Lung microvascular endothelial cell (primary cell): ENCODE measurements around the gene SOS2. TPM values are rescaled to one million over a fixed set of nuclear protein-coding genes. Genes with fewer than 3 reads are reported as not detected.
"Not testable (repeated sequence)": the region's sequence is repeated elsewhere in the genome, so short reads cannot be mapped to it uniquely, and the experiment has no call there.

Experiments
- DNase-seq, 2 donors: peaks; one replicate each; pipeline versions ENCODE4 v3.0.0 to v3.0.0-alpha.2; 2010; ENCODE audit warnings: low read depth in 2 of 2
- total RNA-seq: library from RNA; depleted of rRNA; stranded (reverse); fragments of >200 nt; gene quantifications from 2 replicates; pipeline ENCODE4 v1.2.1, GENCODE V29; 2014

The SOS2 gene
- total RNA-seq, 1 donor from 2014 or later: 28.8 TPM

GRCh38 chr14:50086321-50086711 lies 145.1 kb downstream of the SOS2 start:
- DNase-seq: no peak

- DNase-seq: peak in 1 of 2 donors; percentile 20
These were observed 145.6 kb downstream of the SOS2 start for GRCh38 chr14:50085570-50086320.

DNA sequence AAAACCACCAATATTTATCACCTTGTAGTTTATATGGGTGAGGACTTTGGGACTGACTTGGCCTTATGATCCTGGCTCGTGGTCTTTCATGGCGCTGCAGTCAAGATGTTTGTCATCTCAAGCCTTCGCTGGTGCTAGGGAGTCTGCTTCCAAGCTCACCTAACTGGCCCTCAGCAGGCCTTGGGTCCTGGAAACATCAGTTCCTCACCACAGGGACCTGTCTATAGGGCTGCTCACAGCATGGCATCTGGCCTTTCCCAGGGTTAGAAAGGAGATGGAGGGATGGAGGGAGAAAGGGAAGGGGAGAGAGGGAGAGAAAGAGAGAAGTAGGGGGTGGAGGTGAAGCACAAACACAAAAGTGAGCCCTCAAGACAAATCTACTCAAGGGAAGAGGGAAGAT lies 146.7 kb downstream of the SOS2 start:
- DNase-seq: no peak

DNA sequence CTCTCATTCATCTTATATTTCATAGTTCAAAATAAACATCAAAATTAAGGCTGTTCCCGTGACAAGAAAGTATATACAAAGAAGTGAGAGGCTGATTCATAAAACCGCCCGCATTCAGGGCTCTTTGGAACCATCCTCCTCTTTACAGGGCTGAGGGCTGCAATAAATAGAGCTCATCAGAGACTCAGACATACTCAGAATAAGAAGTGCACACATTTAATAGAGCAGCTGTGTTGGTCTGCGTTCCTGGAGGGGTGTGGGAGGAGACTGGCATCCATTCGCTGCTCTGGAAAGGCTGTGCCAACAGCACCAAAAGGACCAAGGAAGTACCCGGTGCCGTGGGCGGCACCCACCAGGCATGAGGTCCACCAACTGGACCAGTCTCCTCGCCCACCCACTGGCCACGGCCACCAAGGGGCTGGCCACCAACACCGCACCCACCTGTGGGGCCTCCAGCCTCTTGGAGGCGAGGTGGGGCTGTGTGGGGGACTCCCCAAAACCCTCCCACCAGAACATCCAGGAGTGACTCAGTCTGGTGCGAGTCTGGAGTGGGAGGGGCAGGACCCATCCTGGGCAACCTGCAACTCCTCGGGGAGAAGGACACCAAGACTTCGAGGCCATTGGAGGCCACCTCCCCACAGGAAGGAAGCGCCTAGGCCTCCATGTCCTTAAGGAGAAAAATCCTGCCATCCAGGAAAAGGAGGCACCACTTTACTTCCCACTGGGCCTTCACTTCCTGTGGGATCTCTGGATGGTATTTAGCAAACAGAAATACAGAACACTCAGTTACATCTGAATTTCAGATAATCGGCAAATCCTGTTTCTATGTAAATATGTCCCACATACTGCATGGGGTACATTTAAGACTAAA lies 147.7 kb downstream of the SOS2 start:
- no peak for DNase-seq

- DNase-seq: no peak
These were observed 148.5 kb downstream of the SOS2 start for GRCh38 chr14:50082784-50083466.

DNA sequence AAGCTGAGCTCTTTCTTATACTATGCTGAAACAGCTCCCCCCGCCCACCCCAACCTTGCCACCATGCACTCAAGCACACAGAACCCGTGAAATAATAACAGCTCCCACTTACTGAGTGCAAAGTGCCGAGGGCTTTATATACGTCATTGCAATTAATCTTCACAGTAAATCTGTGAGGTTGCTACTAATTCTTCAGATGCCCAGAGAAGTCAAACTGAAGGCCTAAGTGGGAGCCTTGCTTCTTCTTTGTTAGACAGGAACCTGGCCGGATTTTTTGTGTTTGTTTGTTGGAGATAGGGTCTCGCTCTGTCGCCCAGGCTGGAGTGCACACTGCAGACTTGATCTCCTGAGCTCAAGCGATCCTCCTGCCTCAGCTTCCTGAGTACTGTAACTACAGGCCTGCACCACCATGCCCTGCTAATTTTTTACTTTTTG lies 149.1 kb downstream of the SOS2 start:
- no peak for DNase-seq

DNA sequence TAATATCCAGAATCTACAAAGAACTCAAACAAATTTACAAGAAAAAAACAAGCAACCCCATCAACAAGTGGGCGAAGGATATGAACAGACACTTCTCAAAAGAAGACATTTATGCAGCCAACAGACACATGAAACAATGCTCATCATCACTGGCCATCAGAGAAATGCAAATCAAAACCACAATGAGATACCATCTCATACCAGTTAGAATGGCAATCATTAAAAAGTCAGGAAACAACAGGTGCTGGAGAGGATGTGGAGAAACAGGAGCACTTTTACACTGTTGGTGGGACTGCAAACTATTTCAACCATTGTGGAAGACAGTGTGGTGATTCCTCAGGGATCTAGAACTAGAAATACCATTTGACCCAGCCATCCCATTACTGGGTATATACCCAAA lies 152.3 kb downstream of the SOS2 start:
- not testable (repeated sequence) for DNase-seq

DNA sequence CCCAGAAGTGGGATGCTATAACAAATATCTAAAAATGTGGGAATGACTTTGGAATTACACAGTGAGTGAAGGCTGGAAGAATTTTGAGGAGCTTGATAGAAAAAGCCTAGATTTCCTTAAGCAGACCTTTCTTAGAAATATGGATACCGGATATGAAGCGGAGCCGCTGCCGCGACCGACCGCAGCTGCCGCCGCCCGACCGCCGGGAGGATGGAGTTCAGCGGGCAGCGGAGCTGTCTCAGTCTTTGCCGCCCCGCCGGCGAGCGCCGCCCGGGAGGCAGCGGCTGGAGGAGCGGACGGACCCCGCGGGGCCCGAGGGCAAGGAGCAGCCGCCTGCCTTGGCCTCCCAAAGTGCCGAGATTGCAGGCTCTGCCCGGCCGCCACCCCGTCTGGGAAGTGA lies 157.7 kb downstream of the SOS2 start:
- DNase-seq: not testable (repeated sequence)

- DNase-seq: no peak
These were observed 159.0 kb downstream of the SOS2 start for GRCh38 chr14:50072395-50072794.

GRCh38 chr14:50070840-50071548 lies 160.4 kb downstream of the SOS2 start:
- DNase-seq: no peak

DNA sequence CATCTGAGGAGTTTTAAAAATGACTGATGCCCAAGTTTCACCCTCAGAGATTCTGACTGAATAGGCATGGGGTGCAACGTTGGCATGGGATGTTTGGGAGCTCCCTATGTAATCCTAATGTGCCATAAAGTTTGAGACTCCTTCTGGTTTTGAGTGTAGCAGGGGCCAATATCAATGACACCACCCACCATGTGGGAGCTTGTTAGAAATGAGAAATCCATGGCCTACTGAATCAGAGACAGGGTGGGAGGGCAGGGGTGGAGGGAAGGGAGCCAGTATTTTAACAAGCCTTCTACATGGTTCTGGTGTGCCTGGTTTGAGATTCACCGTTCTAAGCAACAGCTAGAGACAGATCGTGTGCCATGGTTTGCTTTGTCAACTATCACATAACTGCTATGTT lies 161.1 kb downstream of the SOS2 start:
- DNase-seq: no peak

DNA sequence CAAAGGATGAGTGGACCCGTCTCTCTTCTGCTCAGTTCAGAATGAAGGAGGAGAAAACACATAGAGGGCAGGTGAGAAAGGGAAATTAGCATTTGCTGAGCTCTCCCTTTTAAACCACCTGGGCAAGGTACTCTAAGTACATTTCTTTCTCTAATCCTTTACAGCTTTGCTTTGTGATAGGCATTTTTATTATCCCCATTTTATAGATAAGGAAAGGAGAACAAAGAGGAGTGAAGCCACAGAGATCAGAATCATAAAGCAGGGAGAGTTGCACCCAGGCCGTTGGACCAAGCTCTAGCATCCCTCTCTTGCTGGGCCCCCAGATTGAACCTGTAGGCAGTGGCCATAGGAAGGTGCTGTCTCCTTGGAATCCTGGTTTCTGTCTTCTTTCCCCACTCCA lies 162.1 kb downstream of the SOS2 start:
- no peak for DNase-seq

GRCh38 chr14:50068496-50068895 lies 162.9 kb downstream of the SOS2 start:
- no peak for DNase-seq

- peak in 1 of 2 donors; percentile 52 for DNase-seq
These were observed 163.5 kb downstream of the SOS2 start for GRCh38 chr14:50067723-50068495.

Other genes starting within 250 kb of the SOS2 start
- gene VCPKMT, start 115.0 kb downstream of the SOS2 start, total RNA-seq: 1.7 and 2.6 TPM in 2 replicates
- gene L2HGDH, start 80.7 kb upstream of the SOS2 start, total RNA-seq: 2.4 and 3.9 TPM in 2 replicates
- 4.1 and 4.2 TPM in 2 replicates for gene DMAC2L, start 80.7 kb upstream of the SOS2 start, total RNA-seq
- 28.3 and 31.9 TPM in 2 replicates for gene CDKL1, start 165.3 kb upstream of the SOS2 start, total RNA-seq